T-helper 17 cell (primary cell): Measurements from ENCODE around the gene ADA. TPM values are rescaled to one million over a fixed set of nuclear protein-coding genes. Genes with fewer than 3 reads are reported as not detected.
"Not testable (repeated sequence)": the region's sequence is repeated elsewhere in the genome, so short reads cannot be mapped to it uniquely, and the experiment has no call there.

ENCODE experiments used
- ATAC-seq: fragments of 150-1000 bp; cut with Tn5 transposase; 2 replicates; pipeline ENCODE4 v1.10.0; 2021; ENCODE audit warnings: mild to moderate bottlenecking, moderate library complexity
- DNase-seq, 3 donors: peaks; one replicate each; pipeline versions ENCODE4 v3.0.0 to v3.0.0-alpha.2; 2020 to 2021
- H3K9me3 ChIP-seq: one replicate; pipeline ENCODE4 v1.7.0; 2013; ENCODE audit warnings: low read length, mild to moderate bottlenecking; ENCODE audit not compliant: control insufficient read depth, poor library complexity, severe bottlenecking
- H3K27ac Mint-ChIP-seq: one replicate; pipeline ENCODE4 v1.8.0; 2022; ENCODE audit warnings: mild to moderate bottlenecking, moderate library complexity, mixed read lengths
- H3K27me3 Mint-ChIP-seq: one replicate; pipeline ENCODE4 v1.8.0; 2022; ENCODE audit warnings: mixed read lengths
- H3K36me3 Mint-ChIP-seq: one replicate; pipeline ENCODE4 v1.8.0; 2022; ENCODE audit warnings: low read depth, mixed read lengths
- H3K4me1 Mint-ChIP-seq: one replicate; pipeline ENCODE4 v1.8.0; 2022; ENCODE audit warnings: mild to moderate bottlenecking, mixed read lengths
- H3K4me3 Mint-ChIP-seq: one replicate; pipeline ENCODE4 v1.8.0; 2022; ENCODE audit warnings: mild to moderate bottlenecking, moderate library complexity, mixed read lengths
- total RNA-seq, 4 donors: library from RNA in 2 of 4; stranded (reverse) in 2 of 4; gene quantifications; one replicate each; pipeline ENCODE4 v1.2.3 and lab custom pipeline; 2022 to 2026

ADA gene
- total RNA-seq, 2 donors from 2014 or later: 36.0 to 36.1 TPM

- H3K36me3 Mint-ChIP-seq: peaks cover 5% of the 10 kb centered on the region
- no peak for DNase-seq
- no peaks in the 10 kb centered on the region for H3K27me3 Mint-ChIP-seq
These were observed 12.6 kb upstream of the ADA start for GRCh38 chr20:44664131-44664530.

GRCh38 chr20:44662261-44662660 is 10.8 kb upstream of the ADA start:
- Mint-ChIP-seq H3K36me3 (peaks cover 5% of the 10 kb centered on the region), H3K27me3 (no peaks in the 10 kb centered on the region), H3K4me3 (no peak overlapping the region), H3K27ac (no peak overlapping the region), H3K4me1 (peaks cover 8% of the 10 kb centered on the region)
- ATAC-seq (no peak), DNase-seq (no peak)
- no peaks in the 10 kb centered on the region for H3K9me3 ChIP-seq

More at GRCh38 chr20:44664131-44664530, 12.6 kb upstream of the ADA start:
- H3K4me3 Mint-ChIP-seq: no peak overlapping the region
- H3K9me3 ChIP-seq: no peaks in the 10 kb centered on the region
- H3K27ac Mint-ChIP-seq: no peak overlapping the region
- no peak for ATAC-seq
- peaks cover 8% of the 10 kb centered on the region for H3K4me1 Mint-ChIP-seq

GRCh38 chr20:44660581-44660980 is 9.1 kb upstream of the ADA start:
- H3K27me3 Mint-ChIP-seq: no peaks in the 10 kb centered on the region
- ATAC-seq: no peak

GRCh38 chr20:44659931-44660330 is 8.4 kb upstream of the ADA start:
- H3K27ac Mint-ChIP-seq: peak overlapping the region; percentile 86
- peaks cover 2% of the 10 kb centered on the region for H3K36me3 Mint-ChIP-seq
- ATAC-seq: no peak
- peaks cover 11% of the 10 kb centered on the region for H3K4me1 Mint-ChIP-seq
- no peaks in the 10 kb centered on the region for H3K27me3 Mint-ChIP-seq
- no peaks in the 10 kb centered on the region for H3K9me3 ChIP-seq
- DNase-seq: no peak
- H3K4me3 Mint-ChIP-seq: no peak overlapping the region

More at GRCh38 chr20:44660581-44660980, 9.1 kb upstream of the ADA start:
- H3K4me3 Mint-ChIP-seq: no peak overlapping the region
- peaks cover 2% of the 10 kb centered on the region for H3K36me3 Mint-ChIP-seq
- peaks cover 11% of the 10 kb centered on the region for H3K4me1 Mint-ChIP-seq
- no peak for DNase-seq
- H3K9me3 ChIP-seq: no peaks in the 10 kb centered on the region
- no peak overlapping the region for H3K27ac Mint-ChIP-seq

GRCh38 chr20:44658810-44659209 is 7.3 kb upstream of the ADA start:
- Mint-ChIP-seq H3K27me3 (no peaks in the 10 kb centered on the region), H3K27ac (no peak overlapping the region), H3K36me3 (peaks cover 2% of the 10 kb centered on the region), H3K4me3 (no peak overlapping the region), H3K4me1 (peaks cover 11% of the 10 kb centered on the region)
- no peak for DNase-seq
- ATAC-seq: no peak
- H3K9me3 ChIP-seq: no peaks in the 10 kb centered on the region

- no peaks in the 10 kb centered on the region for H3K9me3 ChIP-seq
- DNase-seq (no peak), ATAC-seq (no peak)
- peaks cover 17% of the 10 kb centered on the region for H3K4me1 Mint-ChIP-seq
- H3K27me3 Mint-ChIP-seq: no peaks in the 10 kb centered on the region
- no peak overlapping the region for H3K27ac Mint-ChIP-seq
- peaks cover 2% of the 10 kb centered on the region for H3K36me3 Mint-ChIP-seq
- no peak overlapping the region for H3K4me3 Mint-ChIP-seq
These were observed 6.4 kb upstream of the ADA start for GRCh38 chr20:44657875-44658274.

- ATAC-seq: no peak
- no peak overlapping the region for H3K4me3 Mint-ChIP-seq
- H3K9me3 ChIP-seq: no peaks in the 10 kb centered on the region
- no peak for DNase-seq
- H3K27me3 Mint-ChIP-seq: no peaks in the 10 kb centered on the region
- no peak overlapping the region for H3K27ac Mint-ChIP-seq
- H3K36me3 Mint-ChIP-seq: peaks cover 3% of the 10 kb centered on the region
- peaks cover 15% of the 10 kb centered on the region for H3K4me1 Mint-ChIP-seq
These were observed 4.9 kb upstream of the ADA start for GRCh38 chr20:44656448-44656847.

- not testable (repeated sequence) for H3K36me3 Mint-ChIP-seq, ATAC-seq, DNase-seq, H3K4me3 Mint-ChIP-seq, H3K9me3 ChIP-seq, H3K27ac Mint-ChIP-seq, H3K27me3 Mint-ChIP-seq
- peaks cover 25% of the 10 kb centered on the region for H3K4me1 Mint-ChIP-seq
These were observed 2.7 kb upstream of the ADA start for GRCh38 chr20:44654210-44654609.

GRCh38 chr20:44653546-44653945 is 2.0 kb upstream of the ADA start:
- no peak for ATAC-seq
- no peaks in the 10 kb centered on the region for H3K27me3 Mint-ChIP-seq
- no peaks in the 10 kb centered on the region for H3K9me3 ChIP-seq
- peaks cover 3% of the 10 kb centered on the region for H3K36me3 Mint-ChIP-seq
- DNase-seq: no peak
- peaks cover 32% of the 10 kb centered on the region for H3K4me1 Mint-ChIP-seq
- peak overlapping the region; percentile 89 for H3K27ac Mint-ChIP-seq
- H3K4me3 Mint-ChIP-seq: no peak overlapping the region

GRCh38 chr20:44651434-44651683 is 140 bp downstream of the ADA start:
- Mint-ChIP-seq H3K4me3 (peak overlapping the region; percentile 92), H3K27ac (peak overlapping the region; percentile 94), H3K4me1 (peaks cover 46% of the 10 kb centered on the region), H3K27me3 (no peaks in the 10 kb centered on the region), H3K36me3 (peaks cover 3% of the 10 kb centered on the region)
- no peak for DNase-seq
- ATAC-seq: no peak
- no peaks in the 10 kb centered on the region for H3K9me3 ChIP-seq

- H3K9me3 ChIP-seq: no peaks in the 10 kb centered on the region
- no peaks in the 10 kb centered on the region for H3K27me3 Mint-ChIP-seq
- peak overlapping the region; percentile 92 for H3K4me3 Mint-ChIP-seq
- DNase-seq (peak in 2 of 3 donors; percentile 16 to 22), ATAC-seq (peak; percentile 56)
- peaks cover 3% of the 10 kb centered on the region for H3K36me3 Mint-ChIP-seq
- peak overlapping the region; percentile 94 for H3K27ac Mint-ChIP-seq
- H3K4me1 Mint-ChIP-seq: peaks cover 49% of the 10 kb centered on the region
These were observed 597 bp downstream of the ADA start for GRCh38 chr20:44650771-44651433.

GRCh38 chr20:44649976-44650375 is 1.5 kb downstream of the ADA start:
- DNase-seq (no peak), ATAC-seq (no peak)
- Mint-ChIP-seq H3K27me3 (no peaks in the 10 kb centered on the region), H3K27ac (peak overlapping the region; percentile 94), H3K4me1 (peaks cover 50% of the 10 kb centered on the region), H3K36me3 (peaks cover 3% of the 10 kb centered on the region), H3K4me3 (peak overlapping the region; percentile 92)
- no peaks in the 10 kb centered on the region for H3K9me3 ChIP-seq

- Mint-ChIP-seq H3K36me3 (peaks cover 3% of the 10 kb centered on the region), H3K27me3 (no peaks in the 10 kb centered on the region), H3K4me3 (peak overlapping the region; percentile 74), H3K27ac (peak overlapping the region; percentile 99), H3K4me1 (peaks cover 59% of the 10 kb centered on the region)
- ATAC-seq (no peak), DNase-seq (no peak)
- no peaks in the 10 kb centered on the region for H3K9me3 ChIP-seq
These were observed 2.4 kb downstream of the ADA start for GRCh38 chr20:44649126-44649525.

GRCh38 chr20:44648579-44648978 is 2.9 kb downstream of the ADA start:
- peak overlapping the region; percentile 99 for H3K27ac Mint-ChIP-seq
- ATAC-seq: no peak
- DNase-seq: no peak
- H3K4me1 Mint-ChIP-seq: peaks cover 61% of the 10 kb centered on the region
- no peaks in the 10 kb centered on the region for H3K27me3 Mint-ChIP-seq
- H3K4me3 Mint-ChIP-seq: peak overlapping the region; percentile 25
- H3K36me3 Mint-ChIP-seq: peaks cover 3% of the 10 kb centered on the region
- no peaks in the 10 kb centered on the region for H3K9me3 ChIP-seq
